Measurements from ENCODE around the gene NEK3. TPM values are rescaled to one million over a fixed set of nuclear protein-coding genes. Genes with fewer than 3 reads are reported as not detected.

NEK3 gene
- polyA plus RNA-seq, 1 donor from 2014 or later = 61.0 TPM

- no peak overlapping the region for H3K9ac ChIP-seq (ENCODE audit: low read length)
- no peaks in the 10 kb centered on the region for H3K27me3 ChIP-seq (ENCODE audit: insufficient read depth, low read depth, low read length)
- H3K36me3 ChIP-seq (ENCODE audit: insufficient read depth, low read length) = no peaks in the 10 kb centered on the region
- no peaks in the 10 kb centered on the region for H4K20me1 ChIP-seq (ENCODE audit: insufficient read depth)
- H2AFZ ChIP-seq (ENCODE audit: low read depth, low read length) = no peak overlapping the region
- H3F3A ChIP-seq (ENCODE audit: insufficient read depth, low read length, poor library complexity, severe bottlenecking) = no peaks in the 10 kb centered on the region
- H3K79me2 ChIP-seq (replicated peaks; ENCODE audit: insufficient read depth, low read length) = no peaks in the 10 kb centered on the region
- no peaks in the 10 kb centered on the region for H3K9me2 ChIP-seq (ENCODE audit: insufficient read depth, low read length)
- no peak overlapping the region for H3K4me2 ChIP-seq (ENCODE audit: low read length)
- H3K27ac ChIP-seq (ENCODE audit: low read length) = no peak overlapping the region
- no peak for TF ChIP-seq REST (IDR thresholded peaks at IDR 0.05; ENCODE audit: borderline replicate concordance)
- no peak for TF ChIP-seq POLR2AphosphoS5 (IDR thresholded peaks at IDR 0.05)
- TF ChIP-seq MXI1 (conservative IDR thresholded peaks at IDR 0.05; ENCODE audit: poor library complexity, severe bottlenecking) = no peak
- TF ChIP-seq TAF1 (IDR thresholded peaks at IDR 0.05; ENCODE audit: low read depth) = no peak
- no peak for TF ChIP-seq CTCF (IDR thresholded peaks at IDR 0.05; ENCODE audit: poor library complexity, severe bottlenecking)
- no peak for TF ChIP-seq SMC3 (conservative IDR thresholded peaks at IDR 0.05; ENCODE audit: poor library complexity)
- TF ChIP-seq RAD21 (conservative IDR thresholded peaks at IDR 0.05) = no peak
- no peak for TF ChIP-seq EP300 (conservative IDR thresholded peaks at IDR 0.05; ENCODE audit: poor library complexity, severe bottlenecking)
- TF ChIP-seq EZH2 (IDR thresholded peaks at IDR 0.05; ENCODE audit: borderline replicate concordance, insufficient read depth, low read length, poor library complexity, severe bottlenecking) = no peak
- no peak overlapping the region for H3K4me3 ChIP-seq (ENCODE audit: low read length)
- H3K9me3 ChIP-seq (ENCODE audit: low read length) = no peaks in the 10 kb centered on the region
Observed at GRCh38 chr13:52141299-52141698, 18.1 kb downstream of the NEK3 start.

- Histone ChIP-seq H3F3A (ENCODE audit: insufficient read depth, low read length, poor library complexity, severe bottlenecking) (no peaks in the 10 kb centered on the region), H4K20me1 (ENCODE audit: insufficient read depth) (no peaks in the 10 kb centered on the region), H3K9me3 (ENCODE audit: low read length) (no peaks in the 10 kb centered on the region), H3K4me3 (ENCODE audit: low read length) (no peak overlapping the region), H3K9ac (ENCODE audit: low read length) (no peak overlapping the region), H3K4me2 (ENCODE audit: low read length) (no peak overlapping the region), H3K27ac (ENCODE audit: low read length) (no peak overlapping the region), H3K36me3 (ENCODE audit: insufficient read depth, low read length) (peaks cover 2% of the 10 kb centered on the region), H3K9me2 (ENCODE audit: insufficient read depth, low read length) (no peaks in the 10 kb centered on the region), H2AFZ (ENCODE audit: low read depth, low read length) (no peak overlapping the region), H3K27me3 (ENCODE audit: insufficient read depth, low read depth, low read length) (no peaks in the 10 kb centered on the region), H3K79me2 (replicated peaks; ENCODE audit: insufficient read depth, low read length) (no peaks in the 10 kb centered on the region)
- TF ChIP-seq MXI1 (conservative IDR thresholded peaks at IDR 0.05; ENCODE audit: poor library complexity, severe bottlenecking) = no peak
- no peak for TF ChIP-seq EP300 (conservative IDR thresholded peaks at IDR 0.05; ENCODE audit: poor library complexity, severe bottlenecking)
- TF ChIP-seq RAD21 (conservative IDR thresholded peaks at IDR 0.05) = no peak
- TF ChIP-seq POLR2AphosphoS5 (IDR thresholded peaks at IDR 0.05) = no peak
- TF ChIP-seq CTCF (IDR thresholded peaks at IDR 0.05; ENCODE audit: poor library complexity, severe bottlenecking) = no peak
- TF ChIP-seq REST (IDR thresholded peaks at IDR 0.05; ENCODE audit: borderline replicate concordance) = no peak
- no peak for TF ChIP-seq EZH2 (IDR thresholded peaks at IDR 0.05; ENCODE audit: borderline replicate concordance, insufficient read depth, low read length, poor library complexity, severe bottlenecking)
- no peak for TF ChIP-seq SMC3 (conservative IDR thresholded peaks at IDR 0.05; ENCODE audit: poor library complexity)
- TF ChIP-seq TAF1 (IDR thresholded peaks at IDR 0.05; ENCODE audit: low read depth) = no peak
Observed at GRCh38 chr13:52137489-52137888, 21.9 kb downstream of the NEK3 start.
